GM12878 (cell line): ENCODE measurements around the gene PODN. TPM values are rescaled to one million over a fixed set of nuclear protein-coding genes. Genes with fewer than 3 reads are reported as not detected.

ENCODE experiments used
- ATAC-seq: fragments of 200-7000 bp; cut with Tn5 transposase; 3 replicates; pipeline ENCODE4 v1.9.1; 2020; ENCODE audit warnings: mild to moderate bottlenecking, moderate library complexity
- BruUV-seq: library from RNA; stranded (reverse); fragments of 400-500 nt; replicated peaks from 2 replicates; lab custom pipeline; 2021; lab: Mats Ljungman, UMichigan
- CTCF ChIA-PET: fragments of 300-600 bp; sonication (Branson Sonifier 250); formaldehyde crosslinking; extraction: SDS; loops from one replicate; lab custom pipeline; 2021; ENCODE audit warnings: inconsistent platforms; lab: Yijun Ruan, JAX
- POLR2A ChIA-PET: fragments of 350-600 bp; formaldehyde crosslinking; extraction: SDS; loops from one replicate; lab custom pipeline; 2021; ENCODE audit warnings: inconsistent platforms; lab: Charles Lee
- RAD21 ChIA-PET: fragments of 300-600 bp; sonication (Branson Sonifier 250); formaldehyde crosslinking; loops from one replicate; lab custom pipeline; 2023; ENCODE audit warnings: antibody characterized with exemption; ENCODE audit not compliant: unreplicated experiment; lab: Charles Lee
- SMC1A ChIA-PET: fragments of 300-600 bp; sonication (Branson Sonifier 250); formaldehyde crosslinking; loops from one replicate; lab custom pipeline; 2023; ENCODE audit not compliant: unreplicated experiment, uncharacterized antibody; lab: Charles Lee
- DNase-seq: peaks from one replicate; pipeline ENCODE4 v3.0.0-alpha.2; 2011; ENCODE audit warnings: low read depth, low spot score
- FAIRE-seq: peaks from 3 replicates; lab custom pipeline; 2011; peaks lifted over from hg19 to GRCh38; lab: Jason Lieb, UNC
- H2AFZ ChIP-seq: 2 replicates; pipeline ENCODE4 v1.6.0; 2011; ENCODE audit warnings: low read depth, low read length, control low read depth; ENCODE audit not compliant: control insufficient read depth
- H3K27ac ChIP-seq: 2 replicates; pipeline ENCODE4 v1.5.1; 2011; ENCODE audit warnings: control low read depth; ENCODE audit not compliant: control insufficient read depth, insufficient read depth
- H3K27me3 ChIP-seq, 2 experiments: replicated peaks in 1 of 2; 2 replicates each; pipeline versions ENCODE4 v1.6.0 to v1.6.1; 2011; ENCODE audit warnings: low read length in 1 of 2; ENCODE audit not compliant: control insufficient read depth in 2 of 2, insufficient read depth in 2 of 2
- H3K36me3 ChIP-seq, 2 experiments: 2 replicates each; pipeline ENCODE4 v1.5.1; 2011; ENCODE audit warnings: low read length in 1 of 2; ENCODE audit not compliant: control insufficient read depth in 2 of 2, insufficient read depth in 2 of 2
- H3K4me1 ChIP-seq: 2 replicates; pipeline ENCODE4 v1.6.1; 2011; ENCODE audit warnings: mild to moderate bottlenecking, low read length, moderate library complexity, mixed read lengths; ENCODE audit not compliant: control insufficient read depth, insufficient read depth
- H3K4me2 ChIP-seq: 2 replicates; pipeline ENCODE4 v1.6.0; 2011; ENCODE audit warnings: control low read depth; ENCODE audit not compliant: control insufficient read depth, insufficient read depth
- H3K4me3 ChIP-seq: fragments of 200-600 bp; sonication (generic); 2 replicates; pipeline ENCODE4 v1.5.1; 2016
- H3K79me2 ChIP-seq: 2 replicates; pipeline ENCODE4 v1.6.0; 2011; ENCODE audit warnings: low read length; ENCODE audit not compliant: control insufficient read depth, insufficient read depth
- H3K9ac ChIP-seq: 2 replicates; pipeline ENCODE4 v1.8.0; 2011; ENCODE audit warnings: low read length, control low read depth, mixed read lengths; ENCODE audit not compliant: control insufficient read depth, insufficient read depth
- H3K9me3 ChIP-seq: replicated peaks from 3 replicates; pipeline ENCODE4 v1.5.1; 2011; ENCODE audit warnings: mild to moderate bottlenecking, low read length; ENCODE audit not compliant: control insufficient read depth, insufficient read depth
- H4K20me1 ChIP-seq: 2 replicates; pipeline ENCODE4 v1.6.0; 2011; ENCODE audit not compliant: control insufficient read depth, insufficient read depth
- BCLAF1 ChIP-seq: fragments of 450-650 bp; IDR thresholded peaks from 2 replicates; pipeline ENCODE4 v1.6.1; 2017; ENCODE audit warnings: antibody characterized with exemption, mild to moderate bottlenecking, moderate library complexity
- FOS ChIP-seq: IDR thresholded peaks from 3 replicates; pipeline ENCODE4 v1.6.1; 2011; ENCODE audit warnings: borderline replicate concordance; ENCODE audit not compliant: insufficient read length; ENCODE audit errors: extremely low read depth
- FOXM1 ChIP-seq: IDR thresholded peaks from 2 replicates; pipeline ENCODE4 v1.6.1; 2012; ENCODE audit warnings: low read depth, mild to moderate bottlenecking, inconsistent platforms, low read length, moderate library complexity
- PAX8 ChIP-seq: fragments of 450-650 bp; IDR thresholded peaks from 2 replicates; pipeline ENCODE4 v1.6.1; 2017; ENCODE audit warnings: mild to moderate bottlenecking, moderate library complexity
- RBBP5 ChIP-seq: fragments of 200-600 bp; sonication (generic); conservative IDR thresholded peaks from 2 replicates; pipeline ENCODE4 v1.6.1; 2016
- SMC3 ChIP-seq: IDR thresholded peaks from 2 replicates; pipeline ENCODE4 v1.6.1; 2011; ENCODE audit warnings: low read length, improper control_type of control experiment, borderline replicate concordance
- TCF12 ChIP-seq: IDR thresholded peaks from 2 replicates; pipeline ENCODE4 v1.6.1; 2011; ENCODE audit warnings: low read depth, mild to moderate bottlenecking, low read length
- YBX1 ChIP-seq: fragments of 450-650 bp; IDR thresholded peaks from 2 replicates; pipeline ENCODE4 v1.6.1; 2016; ENCODE audit warnings: antibody characterized with exemption
- ZBTB40 ChIP-seq: fragments of 450-650 bp; IDR thresholded peaks from 2 replicates; pipeline ENCODE4 v1.6.1; 2016; ENCODE audit warnings: mild to moderate bottlenecking, moderate library complexity, borderline replicate concordance
- ZNF687 ChIP-seq: fragments of 450-650 bp; IDR thresholded peaks from 2 replicates; pipeline ENCODE4 v1.6.1; 2017; ENCODE audit warnings: mild to moderate bottlenecking, moderate library complexity
- WGBS: methylation state at CpG from one replicate; pipeline ENCODE4 v1.1.6; 2016; ENCODE audit warnings: low lambda C conversion rate; ENCODE audit not compliant: insufficient replicate concordance, insufficient coverage; ENCODE audit errors: missing lambda C conversion rate; 5-methylcytosine and 5-hydroxymethylcytosine counted together
- in situ Hi-C: fragments of 300-500 bp; cut with MboI; formaldehyde crosslinking; loops from 9 replicates; pipeline ENCODE4 v1.14.3; 2018; ENCODE audit warnings: mixed read lengths
- intact Hi-C: fragments of 100-400 bp; cut with micrococcal nuclease; formaldehyde crosslinking; loops from one replicate; pipeline ENCODE4 v1.14.2; 2022; ENCODE audit not compliant: unreplicated experiment
- polyA plus RNA-seq, 11 experiments: library from polyadenylated mRNA; depleted of rRNA in 4 of 11; unstranded in 6 of 11; stranded (reverse) in 5 of 11; fragments of >200 nt; fragmentation: Nextera tagmentation in 4 of 11; fragmentation: Illumina TruSeq in 1 of 11; extraction: Ambion mirVana in 4 of 11; extraction: Trizol in 1 of 11; gene quantifications; 1 replicate in 1 of 11; 2 replicates in 10 of 11; pipeline versions ENCODE4 v1.2.1 to v1.2.3, GENCODE V29; 2011 to 2016; ENCODE audit warnings: inconsistent platforms in 2 of 11, missing spikeins in 2 of 11, low read depth in 1 of 11
- total RNA-seq, 4 experiments: library from RNA; depleted of rRNA in 3 of 4; stranded (reverse); fragments of >200 nt in 3 of 4; fragmentation: Illumina TruSeq in 1 of 4; extraction: Trizol in 1 of 4; gene quantifications; 2 replicates each; pipeline versions ENCODE4 v1.2.1 to v1.2.3, GENCODE V29; 2013 to 2021

PODN gene
- total and polyA plus RNA-seq, 10 of the 15 experiments (the other 5 are each of a cell fraction or from before 2014, with no cell fraction given) = 0.10 TPM; not detected in 9

GRCh38 chr1:53076721-53077598 lies 14.9 kb downstream of the PODN start:
- Histone ChIP-seq H3K4me1 (no peaks in the 10 kb centered on the region), H3K27ac (no peak overlapping the region), H3K79me2 (no peaks in the 10 kb centered on the region), H4K20me1 (no peaks in the 10 kb centered on the region)
- in situ Hi-C loops = no loop called here
- no TSS peak for BruUV-seq
- ChIA-PET RAD21 (no interaction called here), SMC1A (no interaction called here)
- FAIRE-seq = no peak
- TF ChIP-seq YBX1 (no peak), TCF12 (no peak), SMC3 (no peak), FOXM1 (no peak), ZNF687 (no peak), BCLAF1 (no peak), ZBTB40 (no peak), FOS (no peak), RBBP5 (no peak), PAX8 (no peak)
- TF ChIP-seq, all 136 proteins: peak for 0
- H2AFZ ChIP-seq = no peak overlapping the region
- 51% methylated on average over 19 of the region's 19 CpGs for WGBS
- ATAC-seq = no peak
- no peak overlapping the region for H3K9ac ChIP-seq
- no peak overlapping the region for H3K4me2 ChIP-seq
- intact Hi-C loops = no loop called here
- ChIA-PET CTCF (interaction anchor here (0.6 kb wide), 1 partner anchor 272 kb away, joined by 3 read pairs; no protein-coding TSS in a partner anchor), POLR2A (no interaction called here)
- no peaks in the 10 kb centered on the region for H3K27me3 ChIP-seq
- H3K4me3 ChIP-seq = no peak overlapping the region
- DNase-seq = no peak
- H3K9me3 ChIP-seq = no peaks in the 10 kb centered on the region
- H3K36me3 ChIP-seq = no peaks in the 10 kb centered on the region
